ENCODE results near the gene STPG2.

DNA sequence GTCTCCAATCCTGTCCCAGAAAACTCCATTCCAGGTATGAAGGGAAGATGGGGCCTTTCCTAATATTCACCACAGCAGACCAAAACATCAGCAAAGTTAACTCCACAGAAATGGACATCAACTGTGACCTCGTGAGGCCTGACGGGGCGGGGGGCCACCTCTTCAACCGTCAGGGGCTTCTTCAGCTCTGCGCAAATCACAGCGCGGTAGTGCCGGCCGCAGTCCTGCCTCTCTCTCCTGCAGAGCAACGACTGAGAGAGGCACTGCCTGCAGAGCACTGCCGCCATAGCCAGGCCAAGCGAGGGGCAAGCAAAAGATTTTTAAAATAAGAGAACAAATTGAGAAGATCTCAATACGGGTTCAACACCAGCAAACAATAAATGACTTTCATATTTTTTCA is 226.2 kb downstream of the STPG2 start:
- TF ChIP-seq EP300 (IDR thresholded peaks at IDR 0.05) (no peak), POLR2A (IDR thresholded peaks at IDR 0.05) (no peak), POLR2AphosphoS5 (IDR thresholded peaks at IDR 0.05) (no peak)
- TF ChIP-seq, protein P1, sequence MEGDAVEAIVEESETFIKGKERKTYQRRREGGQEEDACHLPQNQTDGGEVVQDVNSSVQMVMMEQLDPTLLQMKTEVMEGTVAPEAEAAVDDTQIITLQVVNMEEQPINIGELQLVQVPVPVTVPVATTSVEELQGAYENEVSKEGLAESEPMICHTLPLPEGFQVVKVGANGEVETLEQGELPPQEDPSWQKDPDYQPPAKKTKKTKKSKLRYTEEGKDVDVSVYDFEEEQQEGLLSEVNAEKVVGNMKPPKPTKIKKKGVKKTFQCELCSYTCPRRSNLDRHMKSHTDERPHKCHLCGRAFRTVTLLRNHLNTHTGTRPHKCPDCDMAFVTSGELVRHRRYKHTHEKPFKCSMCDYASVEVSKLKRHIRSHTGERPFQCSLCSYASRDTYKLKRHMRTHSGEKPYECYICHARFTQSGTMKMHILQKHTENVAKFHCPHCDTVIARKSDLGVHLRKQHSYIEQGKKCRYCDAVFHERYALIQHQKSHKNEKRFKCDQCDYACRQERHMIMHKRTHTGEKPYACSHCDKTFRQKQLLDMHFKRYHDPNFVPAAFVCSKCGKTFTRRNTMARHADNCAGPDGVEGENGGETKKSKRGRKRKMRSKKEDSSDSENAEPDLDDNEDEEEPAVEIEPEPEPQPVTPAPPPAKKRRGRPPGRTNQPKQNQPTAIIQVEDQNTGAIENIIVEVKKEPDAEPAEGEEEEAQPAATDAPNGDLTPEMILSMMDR (IDR thresholded peaks at IDR 0.05), result no peak
